Keratinocyte (primary cell): Measurements from ENCODE around the gene CACNA1I. TPM values are rescaled to one million over a fixed set of nuclear protein-coding genes. Genes with fewer than 3 reads are reported as not detected.

ENCODE experiments used
- DNase-seq: peaks from one replicate; pipeline ENCODE4 v3.0.0-alpha.2; 2011; ENCODE audit warnings: low read depth, missing footprints, low spot score
- FAIRE-seq: peaks from 2 replicates; lab custom pipeline; 2011; peaks lifted over from hg19 to GRCh38; lab: Jason Lieb, UNC
- H2AFZ ChIP-seq: 2 replicates; pipeline ENCODE4 v1.6.0; 2012; ENCODE audit warnings: low read length, control low read depth, inconsistent platforms; ENCODE audit not compliant: control insufficient read depth
- H3K27ac ChIP-seq: 2 replicates; pipeline ENCODE4 v1.5.1; 2011; ENCODE audit warnings: low read length; ENCODE audit not compliant: control insufficient read depth, insufficient read depth
- H3K27me3 ChIP-seq: 3 replicates; pipeline ENCODE4 v1.6.0; 2011; ENCODE audit warnings: low read length; ENCODE audit not compliant: control insufficient read depth, insufficient read depth; ENCODE audit errors: extremely low read depth
- H3K36me3 ChIP-seq, 2 experiments: 2 replicates in 1 of 2; 3 replicates in 1 of 2; pipeline ENCODE4 v1.5.1; 2011; ENCODE audit warnings: low read length in 2 of 2, mild to moderate bottlenecking in 1 of 2; ENCODE audit not compliant: control insufficient read depth in 2 of 2, insufficient read depth in 2 of 2; ENCODE audit errors: extremely low read depth in 1 of 2
- H3K4me1 ChIP-seq: 3 replicates; pipeline ENCODE4 v1.5.1; 2011; ENCODE audit warnings: low read length; ENCODE audit not compliant: control insufficient read depth, insufficient read depth; ENCODE audit errors: extremely low read depth
- H3K4me2 ChIP-seq: 3 replicates; pipeline ENCODE4 v1.6.0; 2011; ENCODE audit warnings: low read depth, low read length; ENCODE audit not compliant: control insufficient read depth, insufficient read depth; ENCODE audit errors: extremely low read depth
- H3K4me3 ChIP-seq, 3 experiments: fragments of 200-600 bp in 1 of 3; sonication (generic) in 1 of 3; 2 replicates in 2 of 3; 3 replicates in 1 of 3; pipeline ENCODE4 v1.5.1; 2011 to 2016; ENCODE audit warnings: low read length in 3 of 3, mild to moderate bottlenecking in 3 of 3, control low read depth in 2 of 3, inconsistent platforms in 1 of 3, low read depth in 1 of 3, mixed read lengths in 1 of 3, mixed run types in 1 of 3, moderate library complexity in 1 of 3; ENCODE audit not compliant: control insufficient read depth in 2 of 3, insufficient read depth in 2 of 3; ENCODE audit errors: extremely low read depth in 1 of 3
- H3K79me2 ChIP-seq: 2 replicates; pipeline ENCODE4 v1.6.0; 2012; ENCODE audit warnings: low read length; ENCODE audit not compliant: control insufficient read depth, insufficient read depth
- H3K9ac ChIP-seq: 3 replicates; pipeline ENCODE4 v1.6.0; 2011; ENCODE audit warnings: low read length; ENCODE audit not compliant: control insufficient read depth, insufficient read depth; ENCODE audit errors: extremely low read depth
- H3K9me1 ChIP-seq: 3 replicates; pipeline ENCODE4 v1.6.0; 2011; ENCODE audit warnings: low read length; ENCODE audit not compliant: control insufficient read depth, insufficient read depth; ENCODE audit errors: extremely low read depth
- H3K9me3 ChIP-seq: 2 replicates; pipeline ENCODE4 v1.5.1; 2012; ENCODE audit warnings: low read depth, low read length; ENCODE audit not compliant: control insufficient read depth
- H4K20me1 ChIP-seq: 3 replicates; pipeline ENCODE4 v1.6.0; 2011; ENCODE audit warnings: low read length; ENCODE audit not compliant: control insufficient read depth, insufficient read depth; ENCODE audit errors: extremely low read depth
- CTCF ChIP-seq, 3 experiments: IDR thresholded peaks in 1 of 3; conservative IDR thresholded peaks in 1 of 3; optimal IDR thresholded peaks in 1 of 3; 2 replicates in 2 of 3; 3 replicates in 1 of 3; pipeline versions ENCODE3 to v1.5.1; 2011; ENCODE audit warnings: low read length in 3 of 3, mild to moderate bottlenecking in 3 of 3, moderate library complexity in 2 of 3, control low read depth in 1 of 3, inconsistent platforms in 1 of 3; ENCODE audit not compliant: insufficient read depth in 2 of 3; ENCODE audit errors: extremely low read depth in 1 of 3
- EZH2 ChIP-seq: IDR thresholded peaks from one replicate; pipeline ENCODE4 v1.6.1; 2012; ENCODE audit warnings: inconsistent platforms, mild to moderate bottlenecking, low read length, moderate library complexity
- dilution Hi-C: fragments of 300-500 bp; cut with MboI; formaldehyde crosslinking; loops from one replicate; pipeline ENCODE4 v1.7.0; 2020; ENCODE audit warnings: low sequenced_read_pairs; ENCODE audit not compliant: extremely low pct_ligation_motif_present
- polyA plus RNA-seq, 5 experiments: library from polyadenylated mRNA; depleted of rRNA in 3 of 5; stranded (reverse) in 3 of 5; stranded (forward) in 1 of 5; unstranded in 1 of 5; fragments of >200 nt; gene quantifications; 1 replicate in 1 of 5; 2 replicates in 3 of 5; 3 replicates in 1 of 5; pipeline versions ENCODE4 v1.2.1 to v1.2.3, GENCODE V29; 2011 to 2012; ENCODE audit warnings: missing spikeins in 2 of 5, low read depth in 1 of 5, low replicate concordance in 1 of 5

Gene CACNA1I
- polyA plus RNA-seq, 1 donor (not counting 4 experiments of a cell fraction or from before 2014, with no cell fraction given) = not detected

- no peak overlapping the region for H3K9ac ChIP-seq
- no peaks in the 10 kb centered on the region for H3K9me3 ChIP-seq
- no peaks in the 10 kb centered on the region for H3K79me2 ChIP-seq
- H3K4me3 ChIP-seq = no peak overlapping the region
- no peak for TF ChIP-seq CTCF (optimal IDR thresholded peaks at IDR 0.05 in 1 of 3, IDR thresholded peaks at IDR 0.05 in 1 of 3, conservative IDR thresholded peaks at IDR 0.05 in 1 of 3; ENCODE audit: extremely low read depth in 1 of 3, insufficient read depth in 2 of 3, low read length in 3 of 3)
- no peak overlapping the region for H3K4me2 ChIP-seq
- FAIRE-seq = no peak
- H3K9me1 ChIP-seq = no peaks in the 10 kb centered on the region
- no peaks in the 10 kb centered on the region for H3K27me3 ChIP-seq
- no peaks in the 10 kb centered on the region for H3K4me1 ChIP-seq
- H3K36me3 ChIP-seq = no peaks in the 10 kb centered on the region
- no peak for DNase-seq
- dilution Hi-C loops = no loop called here
- no peaks in the 10 kb centered on the region for H4K20me1 ChIP-seq
- H3K27ac ChIP-seq = no peak overlapping the region
- H2AFZ ChIP-seq = no peak overlapping the region
These were observed 148.4 kb downstream of the CACNA1I start for GRCh38 chr22:39718921-39719475.

GRCh38 chr22:39719559-39720450, 149.3 kb downstream of the CACNA1I start:
- Histone ChIP-seq H3K36me3 (no peaks in the 10 kb centered on the region), H3K27ac (no peak overlapping the region), H3K27me3 (no peaks in the 10 kb centered on the region), H2AFZ (no peak overlapping the region), H3K4me2 (no peak overlapping the region), H3K79me2 (no peaks in the 10 kb centered on the region), H3K4me1 (no peaks in the 10 kb centered on the region), H4K20me1 (no peaks in the 10 kb centered on the region), H3K9me1 (no peaks in the 10 kb centered on the region), H3K9ac (no peak overlapping the region), H3K9me3 (no peaks in the 10 kb centered on the region), H3K4me3 (no peak overlapping the region)
- FAIRE-seq (no peak), DNase-seq (no peak)
- dilution Hi-C loops = no loop called here
- TF ChIP-seq CTCF (optimal IDR thresholded peaks at IDR 0.05 in 1 of 3, IDR thresholded peaks at IDR 0.05 in 1 of 3, conservative IDR thresholded peaks at IDR 0.05 in 1 of 3; ENCODE audit: extremely low read depth in 1 of 3, insufficient read depth in 2 of 3, low read length in 3 of 3) = no peak
- TF ChIP-seq EZH2 = no peak
